Fibroblast of the conjunctiva (primary cell): ENCODE results near the gene ARPC1B.
"Not testable (repeated sequence)": the region's sequence is repeated elsewhere in the genome, so short reads cannot be mapped to it uniquely, and the experiment has no call there.

Source experiments
- DNase-seq: peaks from one replicate; pipeline ENCODE4 v3.0.0-alpha.2; 2010; ENCODE audit warnings: low read depth

ARPC1B gene

GRCh38 chr7:99374111-99375064 is at the start of gene ARPC1B:
Gene ARPC1B (plus strand): TSS chr7:99374730. CDS start chr7:99385715, 10,985 bp downstream.
- DNase-seq = no peak

- DNase-seq = no peak
Measured at GRCh38 chr7:99325001-99325493, 49.5 kb upstream of the ARPC1B start.

GRCh38 chr7:99325592-99326407 is 48.7 kb upstream of the ARPC1B start, which contains the start of gene ARPC1A:
Gene ARPC1A (plus strand): TSS chr7:99325898. CDS start chr7:99333354, 7,456 bp downstream.
- peak; percentile 91 for DNase-seq

- DNase-seq = no peak
Measured at GRCh38 chr7:99326408-99326782, 48.1 kb upstream of the ARPC1B start.

GRCh38 chr7:99330314-99330961 is 44.1 kb upstream of the ARPC1B start:
- DNase-seq = peak; percentile 69

- no peak for DNase-seq
Measured at GRCh38 chr7:99331002-99331401, 43.5 kb upstream of the ARPC1B start.

- DNase-seq = no peak
Measured at GRCh38 chr7:99339595-99339994, 34.9 kb upstream of the ARPC1B start.

- DNase-seq = no peak
Measured at GRCh38 chr7:99340659-99341058, 33.9 kb upstream of the ARPC1B start.

GRCh38 chr7:99344061-99344647 is 30.4 kb upstream of the ARPC1B start:
- DNase-seq = no peak

- DNase-seq = not testable (repeated sequence)
Measured at GRCh38 chr7:99350641-99351040, 23.9 kb upstream of the ARPC1B start.

GRCh38 chr7:99352247-99352646 is 22.3 kb upstream of the ARPC1B start:
- DNase-seq = no peak

GRCh38 chr7:99355098-99355497 is 19.4 kb upstream of the ARPC1B start:
- no peak for DNase-seq

GRCh38 chr7:99357701-99358490 is 16.6 kb upstream of the ARPC1B start:
- DNase-seq = no peak

GRCh38 chr7:99358521-99358920 is 16.0 kb upstream of the ARPC1B start:
- DNase-seq = not testable (repeated sequence)

GRCh38 chr7:99359465-99360154 is 14.9 kb upstream of the ARPC1B start:
- DNase-seq = no peak

- no peak for DNase-seq
Measured at GRCh38 chr7:99362801-99363200, 11.7 kb upstream of the ARPC1B start.

- no peak for DNase-seq
Measured at GRCh38 chr7:99363286-99363685, 11.2 kb upstream of the ARPC1B start.

- no peak for DNase-seq
Measured at GRCh38 chr7:99365318-99366141, 9.0 kb upstream of the ARPC1B start.

- DNase-seq = no peak
Measured at GRCh38 chr7:99366646-99367045, 7.9 kb upstream of the ARPC1B start.
